ENCODE measurements around the gene LRRC7.
"Not testable (repeated sequence)": the region's sequence is repeated elsewhere in the genome, so short reads cannot be mapped to it uniquely, and the experiment has no call there.

LRRC7 gene

DNA sequence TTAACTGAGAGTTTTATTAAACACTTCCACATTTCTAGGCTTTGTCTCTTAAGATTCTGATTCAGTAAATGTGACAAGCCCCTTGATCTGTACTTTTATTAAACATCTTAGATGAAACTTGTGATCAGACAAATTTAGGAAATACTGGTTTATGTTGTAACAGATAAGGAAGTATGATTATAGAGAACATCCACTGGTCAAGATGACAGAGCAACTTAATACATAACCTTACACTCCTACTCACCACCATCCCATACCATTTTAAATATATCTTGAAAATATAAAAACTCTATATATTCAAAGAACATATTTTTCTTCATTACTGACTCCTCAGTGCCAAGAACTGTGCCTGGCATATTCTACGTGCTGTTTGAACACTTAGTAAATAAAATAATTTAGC is 420.2 kb downstream of the LRRC7 start:
- no peak for DNase-seq

- no peak for DNase-seq
Observed at GRCh38 chr1:69991644-69992043, 423.9 kb downstream of the LRRC7 start.

DNA sequence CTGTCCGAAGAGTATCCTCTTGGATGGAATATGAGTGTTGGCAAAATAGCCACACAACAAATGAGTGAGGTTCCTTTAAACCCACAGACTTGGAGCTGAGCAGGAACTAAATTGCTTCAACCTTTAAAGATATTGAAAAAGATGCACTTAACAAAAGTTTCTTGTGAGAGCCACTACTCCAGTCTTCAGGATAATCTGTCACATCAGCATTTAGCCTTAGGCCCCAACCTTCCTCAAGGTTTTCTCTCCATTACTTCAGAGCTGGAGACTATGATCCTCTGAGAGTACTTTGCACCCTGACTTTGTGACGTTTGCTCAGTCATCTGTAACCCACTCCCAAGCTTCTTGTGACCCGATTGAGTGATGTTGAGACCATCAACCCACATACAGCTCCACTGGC is 424.9 kb downstream of the LRRC7 start:
- DNase-seq, result no peak

- no peak for DNase-seq
Observed at GRCh38 chr1:69993810-69994209, 426.1 kb downstream of the LRRC7 start.

DNA sequence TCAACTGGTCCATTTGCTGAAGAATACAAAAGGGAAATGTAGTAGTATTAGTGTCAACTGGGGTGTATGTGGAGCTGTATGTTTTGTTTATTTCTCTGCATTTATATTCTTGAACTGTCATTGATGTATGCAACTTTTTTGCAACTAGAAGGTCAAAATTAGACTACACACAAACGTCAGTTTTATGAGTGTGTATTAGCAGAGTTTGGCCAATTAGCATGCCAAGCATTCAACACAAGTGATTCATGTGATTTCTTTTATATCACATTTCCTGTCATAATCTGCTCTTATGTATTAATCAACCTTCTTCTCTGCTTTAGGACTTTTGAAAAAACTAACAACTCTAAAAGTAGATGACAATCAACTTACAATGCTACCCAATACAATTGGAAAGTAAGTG is 426.5 kb downstream of the LRRC7 start:
- no peak for DNase-seq

DNA sequence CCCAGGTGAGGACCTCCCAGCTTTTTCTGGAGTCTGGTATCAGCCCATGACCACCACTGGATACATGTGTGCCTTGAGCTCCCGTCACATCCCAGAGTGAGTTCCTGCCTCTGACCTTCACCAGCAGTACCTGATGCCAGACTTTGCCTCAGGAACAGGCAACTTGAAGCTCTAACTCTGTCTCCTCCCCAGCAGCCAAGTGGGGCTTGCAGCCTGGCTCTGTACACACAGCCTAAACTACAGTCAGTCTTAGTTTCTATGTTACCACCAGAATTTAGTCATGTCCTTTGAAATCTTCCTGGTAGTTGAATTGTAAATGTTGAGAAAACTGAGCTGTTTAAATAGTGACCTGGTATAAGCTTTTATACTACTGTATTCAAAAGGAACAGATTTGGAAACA is 431.1 kb downstream of the LRRC7 start:
- no peak for DNase-seq

GRCh38 chr1:70003211-70003908 is 435.6 kb downstream of the LRRC7 start:
- DNase-seq, result no peak

DNA sequence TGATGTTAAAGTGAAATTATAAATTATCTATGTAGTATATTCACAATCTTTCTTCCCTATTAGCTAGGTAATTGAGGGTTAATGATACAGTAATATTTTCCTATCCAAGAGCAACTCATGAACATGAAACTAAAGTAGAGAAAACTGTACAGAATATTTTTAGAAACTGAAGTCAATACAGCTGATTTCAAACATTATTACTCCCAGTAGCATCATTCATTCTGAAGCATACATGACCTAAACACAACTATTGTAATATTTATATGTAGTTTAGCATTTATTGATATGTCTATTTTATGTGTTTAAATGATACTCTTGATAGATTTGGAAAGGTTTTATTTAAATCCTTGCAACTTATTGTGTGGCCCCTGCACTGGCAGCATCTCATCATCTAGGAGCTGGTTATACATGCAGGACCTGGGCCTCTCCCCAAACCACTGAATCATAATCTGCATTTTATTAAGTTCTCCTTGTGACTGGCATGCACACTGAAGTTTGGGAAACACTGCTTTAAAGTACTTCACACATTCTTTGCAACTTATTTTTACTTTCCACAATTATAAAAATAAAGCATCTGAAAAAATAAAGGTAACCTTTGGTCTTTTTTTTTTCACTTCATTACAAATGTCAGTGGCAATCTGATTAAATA is 437.8 kb downstream of the LRRC7 start:
- no peak for DNase-seq

DNA sequence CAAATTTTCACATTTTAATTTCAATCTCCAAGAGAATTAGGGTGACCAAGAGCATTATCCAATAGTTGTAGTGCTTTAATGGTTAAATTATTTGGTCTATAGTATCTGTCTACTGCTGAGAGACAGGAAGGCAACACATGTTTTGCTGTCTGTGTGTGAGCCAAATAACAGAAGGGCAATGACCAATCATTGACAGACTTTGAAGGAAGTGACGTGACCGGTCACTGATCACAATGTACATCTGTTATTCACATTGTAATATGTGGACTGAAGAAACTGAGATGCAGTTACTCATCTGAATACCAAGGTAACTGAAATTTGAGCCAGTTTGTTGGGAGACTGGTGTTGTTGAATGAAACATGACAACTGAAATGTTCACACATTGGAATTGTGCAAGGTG is 440.9 kb downstream of the LRRC7 start:
- DNase-seq, result no peak

DNA sequence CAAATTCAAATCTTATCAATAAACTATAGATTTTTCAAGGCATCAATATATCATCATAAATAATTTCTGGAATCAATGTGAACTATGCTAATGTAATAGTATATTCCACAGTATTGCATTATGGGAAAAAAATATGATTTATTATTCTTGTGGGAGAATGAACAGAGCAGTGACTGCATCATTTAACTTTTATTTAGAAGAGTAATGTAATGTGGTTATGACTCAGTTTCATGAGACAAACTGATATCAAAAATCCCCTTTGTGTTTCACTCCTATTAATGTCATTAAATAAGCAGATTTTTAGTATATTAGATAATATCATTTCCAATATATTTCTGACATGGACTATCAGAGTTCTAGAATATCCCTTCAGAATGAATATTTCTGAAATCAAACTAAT is 450.0 kb downstream of the LRRC7 start:
- DNase-seq, result no peak

GRCh38 chr1:70024272-70024671 is 456.6 kb downstream of the LRRC7 start:
- DNase-seq, result no peak

GRCh38 chr1:70025052-70025451 is 457.3 kb downstream of the LRRC7 start:
- no peak for DNase-seq

- DNase-seq, result no peak
Observed at GRCh38 chr1:70025846-70026245, 458.1 kb downstream of the LRRC7 start.

DNA sequence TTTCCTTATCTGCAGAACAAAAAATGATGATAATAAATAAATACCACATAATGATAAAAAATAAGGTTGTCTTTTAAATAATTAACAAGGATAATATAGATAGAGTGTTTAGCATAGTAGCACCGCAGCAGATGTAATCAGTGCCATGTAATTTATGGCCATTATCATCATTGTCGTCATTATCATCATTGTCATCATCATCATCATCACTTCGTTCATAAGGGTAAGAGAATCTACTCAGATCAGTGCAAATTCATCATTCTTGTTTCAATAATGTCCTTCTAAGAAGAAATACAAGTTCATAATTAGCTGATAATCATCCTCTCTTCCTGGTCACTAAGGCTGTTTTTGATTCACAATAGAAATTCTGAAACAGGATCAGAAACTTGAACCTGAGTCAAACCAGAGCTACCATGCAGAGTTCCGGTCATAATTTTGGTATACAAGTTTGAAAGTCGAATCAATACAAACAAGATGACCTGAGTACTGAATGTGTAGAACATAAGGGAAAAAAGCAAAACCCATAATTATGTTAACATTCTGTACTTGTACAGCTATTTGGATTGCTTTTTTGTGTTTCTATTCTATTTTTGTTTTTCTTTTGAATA is 465.6 kb downstream of the LRRC7 start:
- DNase-seq, result no peak

GRCh38 chr1:70033936-70034335 is 466.2 kb downstream of the LRRC7 start:
- DNase-seq, result no peak

DNA sequence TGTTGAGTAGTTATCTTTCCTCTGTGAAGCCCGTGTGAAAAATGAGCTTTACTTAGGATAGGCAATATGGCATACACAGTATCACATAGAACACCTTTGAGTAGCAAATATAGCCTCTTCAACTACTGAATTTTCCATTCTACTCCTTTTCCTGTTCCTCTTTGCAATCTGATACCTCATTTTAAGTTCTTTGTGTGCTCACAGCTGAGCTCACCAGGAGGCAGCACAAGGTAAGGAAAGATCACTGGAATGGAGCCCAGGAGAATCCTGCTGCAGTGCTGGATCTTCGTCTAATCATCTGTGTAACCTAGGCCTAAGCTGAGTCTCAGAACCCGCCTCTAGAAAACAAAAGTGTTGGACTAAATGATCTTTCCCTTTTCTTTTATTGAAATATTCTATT is 466.7 kb downstream of the LRRC7 start:
- DNase-seq, result no peak

GRCh38 chr1:70038025-70038424 is 470.3 kb downstream of the LRRC7 start:
- no peak for DNase-seq

GRCh38 chr1:70039485-70039884 is 471.8 kb downstream of the LRRC7 start:
- no peak for DNase-seq

GRCh38 chr1:70041317-70042045 is 473.8 kb downstream of the LRRC7 start:
- no peak for DNase-seq

- DNase-seq, result no peak
Observed at GRCh38 chr1:70042090-70042731, 474.5 kb downstream of the LRRC7 start.

GRCh38 chr1:70043804-70044203 is 476.1 kb downstream of the LRRC7 start:
- no peak for DNase-seq

- DNase-seq, result no peak
Observed at GRCh38 chr1:70044832-70045231, 477.1 kb downstream of the LRRC7 start.

DNA sequence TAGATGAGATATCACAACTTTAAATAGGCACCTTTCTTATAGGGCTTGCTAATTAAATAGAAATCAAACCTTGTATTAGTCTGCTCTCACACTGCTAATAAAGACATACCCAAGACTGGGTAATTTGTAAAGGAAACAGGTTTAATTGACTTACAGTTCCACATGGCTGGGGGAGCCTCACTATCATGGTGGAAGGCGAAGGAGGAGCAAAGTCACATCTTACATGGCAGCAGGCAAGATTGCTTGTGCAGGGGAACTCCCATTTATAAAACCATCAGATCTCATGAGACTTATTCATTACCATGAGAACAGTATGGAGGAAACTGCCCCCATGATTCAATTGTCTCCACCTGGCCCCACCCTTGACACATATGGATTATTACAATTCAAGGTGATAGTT is 477.9 kb downstream of the LRRC7 start:
- not testable (repeated sequence) for DNase-seq
